ENCODE results near the gene SPINK8.
"Not testable (repeated sequence)": the region's sequence is repeated elsewhere in the genome, so short reads cannot be mapped to it uniquely, and the experiment has no call there.

SPINK8 gene

GRCh38 chr3:48276911-48277641, 56.4 kb downstream of the SPINK8 start:
- no peak for FAIRE-seq

GRCh38 chr3:48275287-48276027, 58.0 kb downstream of the SPINK8 start:
- peak; percentile 63 for FAIRE-seq

DNA sequence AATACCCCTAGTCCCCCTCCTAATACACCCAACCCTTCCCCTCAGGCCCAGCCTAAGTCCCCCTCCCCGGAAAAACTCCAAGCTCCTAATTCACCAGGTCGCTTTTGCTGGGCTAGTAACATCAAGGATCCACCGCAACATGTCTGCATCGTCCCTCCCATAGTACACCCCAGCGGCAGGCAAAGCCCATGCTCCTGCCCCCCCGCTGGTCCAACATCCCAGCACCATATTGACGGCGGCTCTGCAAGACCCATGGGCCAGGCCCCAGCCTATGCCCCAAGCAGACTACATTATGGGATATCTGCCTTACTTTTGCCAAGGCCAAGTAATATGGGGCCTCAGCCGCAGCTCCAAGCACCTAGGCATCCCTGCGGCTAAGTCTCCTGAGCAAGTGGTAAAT, 59.0 kb downstream of the SPINK8 start:
- no peak for FAIRE-seq

DNA sequence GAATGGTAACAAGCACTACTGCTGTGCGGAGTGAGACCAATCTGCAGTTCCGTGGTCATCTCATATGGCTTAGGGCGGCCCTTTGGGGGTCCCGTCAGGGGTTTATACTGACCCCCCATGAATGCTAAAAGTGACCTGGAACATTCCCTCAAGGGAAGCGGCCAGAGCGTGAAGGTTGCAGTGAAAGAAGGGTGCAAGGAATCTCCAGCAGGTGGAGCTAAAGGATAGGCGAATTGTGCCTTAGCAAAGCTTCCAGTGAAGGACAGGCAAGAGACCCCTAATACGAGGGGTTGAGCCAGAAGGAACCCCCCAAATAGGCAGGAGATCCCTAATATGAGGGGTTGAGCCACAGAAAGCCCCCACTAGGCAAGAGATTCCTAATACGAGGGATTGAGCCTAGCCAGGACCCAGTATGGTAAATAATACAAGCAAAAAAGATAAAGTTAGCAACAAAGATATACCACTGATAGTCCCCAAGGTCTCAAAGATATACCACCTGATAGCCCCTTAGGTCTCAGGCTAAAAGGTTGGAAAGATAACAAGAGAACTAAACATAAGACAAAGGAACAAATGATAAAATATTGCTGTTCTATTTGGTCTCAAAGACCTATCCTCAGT, 59.8 kb downstream of the SPINK8 start:
- no peak for FAIRE-seq

DNA sequence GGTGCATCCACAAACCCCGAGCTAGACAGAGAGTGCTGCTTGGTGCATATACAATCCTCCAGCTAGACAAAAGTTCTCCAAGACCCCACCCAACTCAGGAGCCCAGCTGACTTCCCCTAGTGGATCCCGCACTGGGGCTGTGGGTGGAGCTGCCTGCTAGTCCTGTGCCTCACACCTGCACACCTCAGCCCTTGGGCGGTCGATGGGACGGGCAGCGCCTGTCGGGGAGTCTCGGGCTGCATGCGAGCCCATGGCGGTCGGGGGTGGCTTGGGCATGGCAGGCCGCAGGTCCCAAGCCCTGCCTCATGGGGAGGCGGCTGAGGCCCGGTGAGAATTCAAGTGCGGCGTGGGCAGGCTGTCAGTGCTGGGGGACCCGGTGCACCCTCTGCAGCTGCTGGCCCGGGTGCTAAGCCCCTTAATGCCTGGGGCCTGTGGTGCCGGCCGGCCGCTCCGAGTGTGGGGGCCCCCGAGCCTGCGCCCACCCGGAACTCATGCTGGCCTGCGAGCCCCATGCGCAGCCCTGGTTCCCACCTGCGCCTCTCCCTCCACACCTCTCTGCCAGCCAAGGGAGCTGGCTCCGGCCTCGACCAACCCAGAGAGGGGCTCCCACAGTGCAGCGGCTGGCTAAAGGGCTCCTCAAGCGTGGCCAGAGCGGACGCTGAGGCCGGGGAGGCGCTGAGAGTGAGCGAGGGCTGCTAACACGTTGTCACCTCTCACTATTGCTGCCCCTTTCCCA, 61.5 kb downstream of the SPINK8 start:
- FAIRE-seq = no peak

- FAIRE-seq = not testable (repeated sequence)
These were observed 62.2 kb downstream of the SPINK8 start for GRCh38 chr3:48271223-48271622.

GRCh38 chr3:48270306-48270705, 63.2 kb downstream of the SPINK8 start:
- no peak for FAIRE-seq

DNA sequence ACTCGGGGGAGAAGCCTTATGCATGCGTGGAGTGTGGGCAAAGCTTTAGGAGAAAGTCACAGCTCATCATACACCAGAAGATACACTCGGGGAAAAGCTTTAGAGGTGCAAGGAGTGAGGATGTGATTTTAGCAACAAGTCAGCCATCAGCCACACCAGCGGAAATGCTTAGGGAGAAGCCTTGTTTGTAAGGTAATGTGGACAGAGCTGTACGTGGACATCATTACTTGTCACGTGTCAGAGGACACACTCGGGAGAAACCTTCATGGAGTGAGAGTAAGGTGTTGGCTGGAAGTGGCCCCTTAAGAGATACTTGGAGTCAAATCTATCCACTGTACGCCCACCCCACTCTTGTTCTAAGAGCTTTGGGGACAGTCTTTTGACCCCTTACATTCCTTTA, 63.9 kb downstream of the SPINK8 start:
- no peak for FAIRE-seq

DNA sequence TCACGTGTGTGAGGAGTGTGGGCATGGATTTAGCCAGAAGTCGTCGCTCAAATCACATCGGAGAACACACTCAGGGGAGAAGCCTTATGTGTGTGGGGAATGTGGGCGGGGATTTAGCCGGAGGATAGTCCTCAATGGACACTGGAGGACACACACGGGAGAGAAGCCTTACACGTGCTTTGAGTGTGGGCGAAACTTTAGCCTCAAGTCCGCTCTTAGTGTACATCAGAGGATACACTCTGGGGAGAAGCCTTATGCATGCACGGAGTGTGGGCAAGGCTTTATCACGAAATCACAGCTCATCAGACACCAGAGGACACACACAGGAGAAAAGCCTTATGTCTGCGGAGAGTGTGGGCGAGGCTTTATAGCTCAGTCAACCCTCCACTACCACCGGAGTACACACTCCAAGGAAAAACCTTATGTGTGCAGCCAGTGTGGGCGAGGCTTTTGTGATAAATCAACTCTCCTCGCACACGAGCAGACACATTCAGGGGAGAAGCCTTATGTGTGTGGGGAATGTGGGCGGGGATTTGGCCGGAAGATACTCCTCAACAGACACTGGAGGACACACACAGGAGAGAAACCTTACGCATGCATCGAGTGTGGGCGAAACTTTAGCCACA, 64.4 kb downstream of the SPINK8 start:
- no peak for FAIRE-seq

DNA sequence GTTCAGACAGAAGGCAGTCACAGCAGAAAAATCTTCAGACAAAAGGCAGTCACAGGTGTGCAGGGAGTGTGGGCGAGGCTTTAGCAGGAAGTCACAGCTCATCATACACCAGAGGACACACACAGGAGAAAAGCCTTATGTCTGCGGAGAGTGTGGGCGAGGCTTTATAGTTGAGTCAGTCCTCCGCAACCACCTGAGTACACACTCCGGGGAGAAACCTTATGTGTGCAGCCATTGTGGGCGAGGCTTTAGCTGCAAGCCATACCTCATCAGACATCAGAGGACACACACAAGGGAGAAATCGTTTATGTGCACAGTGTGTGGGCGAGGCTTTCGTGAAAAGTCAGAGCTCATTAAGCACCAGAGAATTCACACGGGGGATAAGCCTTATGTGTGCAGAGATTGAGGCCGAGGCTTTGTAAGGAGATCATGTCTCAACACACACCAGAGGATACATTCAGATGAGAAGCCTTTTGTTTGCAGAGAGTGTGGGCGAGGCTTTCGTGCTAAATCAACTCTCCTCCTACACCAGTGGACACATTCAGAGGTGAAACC, 65.0 kb downstream of the SPINK8 start:
- FAIRE-seq = no peak

- FAIRE-seq = no peak
These were observed 65.7 kb downstream of the SPINK8 start for GRCh38 chr3:48267782-48268181.

- FAIRE-seq = no peak
These were observed 74.9 kb downstream of the SPINK8 start for GRCh38 chr3:48258530-48258929.
